Natural killer cell (primary cell): ENCODE data around the gene SEZ6L. TPM values are rescaled to one million over a fixed set of nuclear protein-coding genes. Genes with fewer than 3 reads are reported as not detected.

ENCODE experiments used
- ATAC-seq, 3 donors: fragments of 150-1000 bp in 2 of 3; fragments of 200-7000 bp in 1 of 3; cut with Tn5 transposase; 1 replicate in 1 of 3; 2 replicates in 2 of 3; pipeline ENCODE4 v1.10.0; 2021; ENCODE audit warnings: mild to moderate bottlenecking in 2 of 3, moderate library complexity in 2 of 3
- DNase-seq, 2 donors: peaks; one replicate each; pipeline versions ENCODE4 v3.0.0 to v3.0.0-alpha.2; 2013 to 2021; ENCODE audit warnings: mixed read lengths in 1 of 2
- H3K27ac ChIP-seq: one replicate; pipeline ENCODE4 v1.5.1; 2013; ENCODE audit warnings: mild to moderate bottlenecking, low read length
- H3K27me3 ChIP-seq: one replicate; pipeline ENCODE4 v1.6.1; 2013; ENCODE audit warnings: low read length; ENCODE audit not compliant: control insufficient read depth, insufficient read depth
- H3K36me3 ChIP-seq: one replicate; pipeline ENCODE4 v1.6.1; 2013; ENCODE audit warnings: low read length; ENCODE audit not compliant: control insufficient read depth, insufficient read depth
- H3K4me1 ChIP-seq: one replicate; pipeline ENCODE4 v1.6.1; 2013; ENCODE audit warnings: low read length; ENCODE audit not compliant: control insufficient read depth, insufficient read depth
- H3K4me3 ChIP-seq: one replicate; pipeline ENCODE4 v1.5.1; 2013; ENCODE audit warnings: low read length
- H3K9me3 ChIP-seq: one replicate; pipeline ENCODE4 v1.6.1; 2013; ENCODE audit warnings: low read length; ENCODE audit not compliant: control insufficient read depth, insufficient read depth
- H3K27ac Mint-ChIP-seq, 2 donors: one replicate each; pipeline ENCODE4 v1.8.0; 2022; ENCODE audit warnings: mild to moderate bottlenecking in 2 of 2, mixed read lengths in 2 of 2, moderate library complexity in 1 of 2
- H3K27me3 Mint-ChIP-seq, 2 donors: one replicate each; pipeline ENCODE4 v1.8.0; 2022; ENCODE audit warnings: low read depth in 2 of 2, mixed read lengths in 2 of 2
- H3K36me3 Mint-ChIP-seq: one replicate; pipeline ENCODE4 v1.8.0; 2022; ENCODE audit warnings: mixed read lengths
- H3K4me1 Mint-ChIP-seq, 2 donors: one replicate each; pipeline ENCODE4 v1.8.0; 2022; ENCODE audit warnings: mixed read lengths in 2 of 2
- H3K4me3 Mint-ChIP-seq: one replicate; pipeline ENCODE4 v1.8.0; 2022; ENCODE audit warnings: mild to moderate bottlenecking, moderate library complexity, mixed read lengths
- H3K9me3 Mint-ChIP-seq, 2 donors: one replicate each; pipeline ENCODE4 v1.8.0; 2022; ENCODE audit warnings: mixed read lengths in 2 of 2
- CTCF ChIP-seq: fragments of 200-600 bp; IDR thresholded peaks from one replicate; pipeline ENCODE4 v1.8.0; 2022; ENCODE audit warnings: antibody characterized with exemption
- WGBS: methylation state at CpG from one replicate; pipeline ENCODE4 v1.1.7; 2013; ENCODE audit warnings: missing lambda C conversion rate; ENCODE audit not compliant: insufficient coverage; 5-methylcytosine and 5-hydroxymethylcytosine counted together
- intact Hi-C: fragments of 100-400 bp; cut with micrococcal nuclease; formaldehyde crosslinking; loops from one replicate; pipeline ENCODE4 v1.14.2; 2022
- total RNA-seq, 4 donors: library from RNA; stranded (reverse); fragments of 120-200 nt in 1 of 4; gene quantifications; one replicate each; pipeline versions ENCODE4 v1.2.3 to v1.2.4, GENCODE V29; 2013 to 2022

SEZ6L gene
- total RNA-seq, 3 donors from 2014 or later (not counting 1 experiment from before 2014, with no cell fraction given): 0.11 to 1.1 (median 0.60) TPM

DNA sequence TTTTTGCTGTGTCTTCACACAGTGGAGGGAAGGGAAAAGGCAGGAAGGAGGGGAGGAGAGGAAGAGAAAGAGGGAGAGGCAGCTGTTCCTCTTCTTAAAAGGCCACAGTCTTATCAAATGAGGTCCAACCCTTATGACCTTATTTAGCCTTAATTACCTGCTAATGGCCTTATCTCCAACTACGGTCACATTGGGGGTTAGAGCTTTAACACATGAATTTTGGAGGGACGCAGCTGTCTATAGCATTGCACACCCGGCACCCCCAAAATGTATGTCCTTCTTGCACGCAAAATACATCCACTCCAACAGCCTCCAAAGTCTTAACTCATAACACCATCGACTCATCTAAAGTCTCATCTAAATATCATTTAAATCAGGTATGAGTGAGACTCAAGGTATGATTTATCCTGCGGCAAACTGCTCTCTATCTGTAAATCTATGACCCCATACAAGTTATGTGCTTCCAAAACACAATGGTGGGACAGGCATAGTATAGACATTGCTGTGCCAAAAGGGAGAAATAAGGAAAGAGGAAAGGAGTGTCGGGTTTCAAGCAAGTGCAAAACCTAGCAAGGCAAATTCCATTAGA, 214.8 kb downstream of the SEZ6L start:
- Histone ChIP-seq H3K27ac (no peak overlapping the region), H3K4me1 (no peaks in the 10 kb centered on the region), H3K4me3 (no peak overlapping the region), H3K9me3 (no peaks in the 10 kb centered on the region), H3K27me3 (no peaks in the 10 kb centered on the region), H3K36me3 (no peaks in the 10 kb centered on the region)
- H3K27me3 Mint-ChIP-seq: peaks cover 23 to 31% of the 10 kb centered on the region in 2 donors
- no peaks in the 10 kb centered on the region for H3K4me1 Mint-ChIP-seq
- no peak for TF ChIP-seq CTCF
- no peak overlapping the region for H3K27ac Mint-ChIP-seq
- H3K4me3 Mint-ChIP-seq: no peak overlapping the region
- H3K9me3 Mint-ChIP-seq: no peaks in the 10 kb centered on the region
- 80% methylated on average over 6 of the region's 7 CpGs for WGBS
- intact Hi-C loops: no loop called here
- no peak for ATAC-seq
- no peaks in the 10 kb centered on the region for H3K36me3 Mint-ChIP-seq
- DNase-seq: no peak

- Mint-ChIP-seq H3K4me1 (no peaks in the 10 kb centered on the region), H3K4me3 (no peak overlapping the region), H3K9me3 (no peaks in the 10 kb centered on the region), H3K27ac (no peak overlapping the region), H3K27me3 (peaks cover 23% of the 10 kb centered on the region in 2 donors), H3K36me3 (no peaks in the 10 kb centered on the region)
- no peak overlapping the region for H3K4me3 ChIP-seq
- intact Hi-C loops: no loop called here
- ATAC-seq: no peak
- H3K27ac ChIP-seq: no peak overlapping the region
- WGBS: 0% methylated on average over 1 of the region's 1 CpG
- TF ChIP-seq CTCF: no peak
- DNase-seq: no peak
- no peaks in the 10 kb centered on the region for H3K36me3 ChIP-seq
- no peaks in the 10 kb centered on the region for H3K4me1 ChIP-seq
- no peaks in the 10 kb centered on the region for H3K9me3 ChIP-seq
- H3K27me3 ChIP-seq: no peaks in the 10 kb centered on the region
Measured at GRCh38 chr22:26385164-26385563, 215.9 kb downstream of the SEZ6L start.

GRCh38 chr22:26389125-26389524, 219.9 kb downstream of the SEZ6L start:
- no peaks in the 10 kb centered on the region for H3K4me1 ChIP-seq
- peaks cover 5 to 24% of the 10 kb centered on the region in 2 donors for H3K27me3 Mint-ChIP-seq
- no peak for TF ChIP-seq CTCF
- no peaks in the 10 kb centered on the region for H3K27me3 ChIP-seq
- no peaks in the 10 kb centered on the region for H3K36me3 ChIP-seq
- no peak overlapping the region for H3K4me3 Mint-ChIP-seq
- H3K4me1 Mint-ChIP-seq: no peaks in the 10 kb centered on the region
- no peak for ATAC-seq
- 100% methylated on average over 1 of the region's 3 CpGs for WGBS
- no peak overlapping the region for H3K27ac ChIP-seq
- H3K9me3 ChIP-seq: no peaks in the 10 kb centered on the region
- intact Hi-C loops: no loop called here
- no peak overlapping the region for H3K27ac Mint-ChIP-seq
- no peaks in the 10 kb centered on the region for H3K36me3 Mint-ChIP-seq
- H3K4me3 ChIP-seq: no peak overlapping the region
- DNase-seq: no peak
- H3K9me3 Mint-ChIP-seq: no peaks in the 10 kb centered on the region

DNA sequence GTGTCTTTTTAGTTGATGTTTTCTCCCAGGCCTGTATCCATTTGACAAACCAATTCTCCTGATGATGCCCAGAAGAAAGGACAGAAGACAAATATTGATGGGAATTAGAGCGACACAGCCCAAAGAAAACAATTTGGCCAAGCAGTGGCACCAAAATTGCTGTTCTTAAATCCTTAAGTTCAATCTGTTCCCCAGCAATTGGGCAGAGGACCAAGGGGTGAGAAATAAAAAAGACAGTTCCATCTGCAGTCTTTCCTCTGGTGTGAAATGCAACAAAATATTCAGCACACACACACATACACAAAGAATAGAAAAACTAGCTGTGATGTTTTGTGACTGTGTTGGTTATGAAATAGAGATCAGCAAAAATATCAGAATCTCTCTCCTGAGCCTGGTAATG, 221.8 kb downstream of the SEZ6L start:
- H3K27me3 ChIP-seq: no peaks in the 10 kb centered on the region
- H3K27ac Mint-ChIP-seq: no peak overlapping the region
- H3K4me3 ChIP-seq: no peak overlapping the region
- no peak for TF ChIP-seq CTCF
- no peaks in the 10 kb centered on the region for H3K36me3 ChIP-seq
- H3K36me3 Mint-ChIP-seq: no peaks in the 10 kb centered on the region
- intact Hi-C loops: no loop called here
- DNase-seq (no peak), ATAC-seq (no peak)
- no peaks in the 10 kb centered on the region for H3K4me1 Mint-ChIP-seq
- H3K9me3 Mint-ChIP-seq: no peaks in the 10 kb centered on the region
- peaks cover 12 to 18% of the 10 kb centered on the region in 2 donors for H3K27me3 Mint-ChIP-seq
- no peak overlapping the region for H3K4me3 Mint-ChIP-seq
- 95% methylated on average over 1 of the region's 1 CpG for WGBS
- no peaks in the 10 kb centered on the region for H3K4me1 ChIP-seq
- H3K27ac ChIP-seq: no peak overlapping the region
- no peaks in the 10 kb centered on the region for H3K9me3 ChIP-seq
